Uterus (tissue), 4 donors: ENCODE data around the gene CCDC40. TPM values are rescaled to one million over a fixed set of nuclear protein-coding genes. Genes with fewer than 3 reads are reported as not detected.

Experiments used
- DNase-seq, 2 donors: peaks; one replicate each; pipeline ENCODE4 v3.0.0-alpha.2; 2019 to 2020
- H3K27ac ChIP-seq, 2 donors: fragments of 200-600 bp; sonication (generic); 1 replicate in 1 of 2; 2 replicates in 1 of 2; pipeline ENCODE4 v1.5.1; 2016 to 2018
- H3K27me3 ChIP-seq, 2 donors: fragments of 200-600 bp; sonication (generic); one replicate each; pipeline ENCODE4 v1.5.1; 2018 to 2019; ENCODE audit warnings: control low read depth in 1 of 2
- H3K36me3 ChIP-seq, 2 donors: fragments of 200-600 bp; sonication (generic); one replicate each; pipeline ENCODE4 v1.5.1; 2019; ENCODE audit warnings: control low read depth in 1 of 2
- H3K4me1 ChIP-seq, 2 donors: fragments of 200-600 bp; sonication (generic); one replicate each; pipeline ENCODE4 v1.5.1; 2018 to 2019; ENCODE audit warnings: control low read depth in 1 of 2
- H3K4me3 ChIP-seq, 2 donors: fragments of 200-600 bp; sonication (generic); 1 replicate in 1 of 2; 2 replicates in 1 of 2; pipeline ENCODE4 v1.5.1; 2018 to 2019; ENCODE audit warnings: mild to moderate bottlenecking in 1 of 2
- H3K9me3 ChIP-seq, 2 donors: fragments of 200-600 bp; sonication (generic); one replicate each; pipeline ENCODE4 v1.5.1; 2019; ENCODE audit warnings: control low read depth in 1 of 2
- CTCF ChIP-seq, 4 experiments: fragments of 200-600 bp in 2 of 4; fragments of 450-650 bp in 2 of 4; sonication (generic) in 2 of 4; IDR thresholded peaks; one replicate each; pipeline ENCODE4 v1.5.1; 2016 to 2019; ENCODE audit warnings: antibody characterized with exemption in 4 of 4, mild to moderate bottlenecking in 2 of 4, moderate library complexity in 1 of 4
- POLR2A ChIP-seq, 2 donors: fragments of 450-650 bp; IDR thresholded peaks; one replicate each; pipeline ENCODE4 v1.6.1; 2016; ENCODE audit warnings: antibody characterized with exemption in 2 of 2, mild to moderate bottlenecking in 1 of 2, moderate library complexity in 1 of 2
- intact Hi-C: fragments of 100-400 bp; cut with DNase I; formaldehyde crosslinking; loops from one replicate; pipeline ENCODE4 v1.15.1; 2023; ENCODE audit warnings: low total_unique reads
- total RNA-seq, 4 donors: library from RNA; depleted of rRNA in 3 of 4; stranded (reverse); fragments of >200 nt in 3 of 4; gene quantifications; one replicate each; pipeline versions ENCODE4 v1.1.0 to v1.2.4, GENCODE V29; 2014 to 2023
- donor health status: DM: yes; HTN: yes; CAD: no.

The CCDC40 gene
- total RNA-seq, 4 donors from 2014 or later, result 0.88 to 16.6 (median 4.8) TPM

- TF ChIP-seq CTCF (IDR thresholded peaks at IDR 0.05) (no peak), POLR2A (IDR thresholded peaks at IDR 0.05) (no peak)
- peaks cover 4% of the 10 kb centered on the region in 2 donors for H3K4me1 ChIP-seq
Observed at GRCh38 chr17:80070375-80071115, 34.1 kb downstream of the CCDC40 start.

GRCh38 chr17:80071116-80071841, 34.8 kb downstream of the CCDC40 start:
- no peaks in the 10 kb centered on the region for H3K9me3 ChIP-seq
- TF ChIP-seq CTCF (IDR thresholded peaks at IDR 0.05) (no peak), POLR2A (IDR thresholded peaks at IDR 0.05) (peak in 1 of 2 donors; percentile 2)
- no peaks in the 10 kb centered on the region for H3K36me3 ChIP-seq
- H3K4me1 ChIP-seq, result peaks cover 4% of the 10 kb centered on the region in 2 donors
- peak overlapping the region; percentile 28 to 42 for H3K4me3 ChIP-seq
- intact Hi-C loops, result no loop called here
- peak overlapping the region; percentile 88 to 90 for H3K27ac ChIP-seq
- H3K27me3 ChIP-seq, result no peaks in the 10 kb centered on the region
- DNase-seq, result peak; percentile 77 to 78

More at GRCh38 chr17:80070375-80071115, 34.1 kb downstream of the CCDC40 start:
- no peaks in the 10 kb centered on the region for H3K9me3 ChIP-seq
- peak overlapping the region; percentile 88 to 90 for H3K27ac ChIP-seq
- intact Hi-C loops, result no loop called here
- peak overlapping the region; percentile 28 to 42 for H3K4me3 ChIP-seq
- no peaks in the 10 kb centered on the region for H3K36me3 ChIP-seq
- H3K27me3 ChIP-seq, result no peaks in the 10 kb centered on the region
- DNase-seq, result peak in 1 of 2 donors; percentile 37

- DNase-seq, result no peak
- H3K9me3 ChIP-seq, result no peaks in the 10 kb centered on the region
- peaks cover 4% of the 10 kb centered on the region in 2 donors for H3K4me1 ChIP-seq
- no peaks in the 10 kb centered on the region for H3K36me3 ChIP-seq
- no peak overlapping the region for H3K4me3 ChIP-seq
- TF ChIP-seq POLR2A (IDR thresholded peaks at IDR 0.05) (no peak), CTCF (IDR thresholded peaks at IDR 0.05) (no peak)
- H3K27me3 ChIP-seq, result no peaks in the 10 kb centered on the region
- intact Hi-C loops, result no loop called here
- peak overlapping the region; percentile 88 to 90 for H3K27ac ChIP-seq
Observed at GRCh38 chr17:80072410-80072809, 36.0 kb downstream of the CCDC40 start.

GRCh38 chr17:80080081-80080480, 43.6 kb downstream of the CCDC40 start:
- H3K36me3 ChIP-seq, result no peaks in the 10 kb centered on the region
- no peaks in the 10 kb centered on the region for H3K27me3 ChIP-seq
- TF ChIP-seq POLR2A (IDR thresholded peaks at IDR 0.05) (no peak), CTCF (IDR thresholded peaks at IDR 0.05) (no peak)
- DNase-seq, result no peak
- intact Hi-C loops, result no loop called here
- H3K4me1 ChIP-seq, result no peaks in the 10 kb centered on the region
- no peaks in the 10 kb centered on the region for H3K9me3 ChIP-seq
- no peak overlapping the region for H3K4me3 ChIP-seq
- no peak overlapping the region for H3K27ac ChIP-seq

- TF ChIP-seq CTCF (IDR thresholded peaks at IDR 0.05) (no peak), POLR2A (IDR thresholded peaks at IDR 0.05) (no peak)
- Histone ChIP-seq H3K4me1 (no peaks in the 10 kb centered on the region), H3K4me3 (no peak overlapping the region), H3K9me3 (no peaks in the 10 kb centered on the region), H3K27me3 (no peaks in the 10 kb centered on the region), H3K27ac (no peak overlapping the region), H3K36me3 (no peaks in the 10 kb centered on the region)
- no peak for DNase-seq
- intact Hi-C loops, result no loop called here
Observed at GRCh38 chr17:80081596-80081995, 45.2 kb downstream of the CCDC40 start.
